ENCODE data around the gene AGAP1. TPM values are rescaled to one million over a fixed set of nuclear protein-coding genes. Genes with fewer than 3 reads are reported as not detected.

The AGAP1 gene
- total RNA-seq, 1 donor from 2014 or later, result 43.8 TPM

DNA sequence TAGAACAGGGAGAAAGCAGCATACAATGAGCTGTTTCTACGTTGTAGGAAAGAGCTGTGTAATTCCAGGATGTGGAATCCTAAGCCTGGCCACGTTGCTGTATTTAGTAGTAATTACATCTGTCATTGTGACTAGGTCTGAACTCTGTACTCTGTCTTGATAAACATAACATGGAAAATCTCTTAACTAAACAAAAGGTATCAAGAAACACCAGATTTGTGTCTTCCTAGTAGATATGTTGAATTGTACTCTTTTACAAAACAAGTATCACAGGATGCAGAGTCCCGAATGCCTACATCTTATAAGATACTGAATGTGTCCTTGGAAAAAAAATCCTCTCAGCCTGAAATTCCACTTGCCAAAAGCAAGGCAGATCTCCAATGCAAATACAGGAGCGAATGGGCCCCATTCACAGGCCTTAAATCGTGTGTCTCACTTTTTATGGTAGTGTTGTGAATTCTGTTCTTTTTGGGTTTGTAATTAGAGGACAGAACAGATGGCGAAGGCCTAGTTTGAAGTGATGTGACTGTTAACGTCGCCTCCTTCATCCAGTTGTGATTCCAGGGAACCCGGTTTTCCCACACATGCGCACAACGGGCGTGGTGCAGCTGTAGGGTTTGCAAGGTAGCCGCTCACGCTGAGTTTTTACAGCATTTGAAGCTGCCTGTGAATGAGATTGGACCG is 427.8 kb downstream of the AGAP1 start:
- no peak for TF ChIP-seq CTCF (IDR thresholded peaks at IDR 0.05)
- H3K9me3 Mint-ChIP-seq (ENCODE audit: unreplicated experiment), result no peaks in the 10 kb centered on the region
- DNase-seq (ENCODE audit: extremely low spot score, unreplicated experiment), result no peak
- H3K36me3 Mint-ChIP-seq (ENCODE audit: unreplicated experiment), result peaks cover 7% of the 10 kb centered on the region
- H3K27me3 Mint-ChIP-seq (ENCODE audit: unreplicated experiment), result no peaks in the 10 kb centered on the region
- H3K27ac Mint-ChIP-seq (ENCODE audit: unreplicated experiment), result no peak overlapping the region
- no peaks in the 10 kb centered on the region for H3K4me1 Mint-ChIP-seq (ENCODE audit: unreplicated experiment)
- no peak overlapping the region for H3K4me3 Mint-ChIP-seq (ENCODE audit: unreplicated experiment)

DNA sequence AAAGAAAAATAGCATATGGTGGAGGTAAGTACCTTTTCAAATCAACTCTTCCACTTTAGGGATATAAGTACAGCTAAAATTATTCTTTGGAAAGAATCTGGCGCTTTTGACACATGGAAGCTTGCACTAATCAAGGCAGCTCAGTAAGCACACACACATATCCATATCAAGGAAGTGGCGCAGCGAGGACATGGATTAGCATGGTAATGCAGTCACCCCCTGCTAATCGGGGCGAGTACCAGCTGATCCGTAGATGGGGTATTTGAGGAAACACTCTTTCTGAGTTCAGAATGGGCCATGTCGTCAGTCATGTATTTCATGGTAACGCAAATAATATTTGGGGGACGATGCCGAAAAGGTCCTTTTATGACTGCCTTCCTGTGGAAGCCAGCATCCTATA is 429.0 kb downstream of the AGAP1 start:
- peaks cover 4% of the 10 kb centered on the region for H3K36me3 Mint-ChIP-seq (ENCODE audit: unreplicated experiment)
- H3K27ac Mint-ChIP-seq (ENCODE audit: unreplicated experiment), result no peak overlapping the region
- TF ChIP-seq CTCF (IDR thresholded peaks at IDR 0.05), result no peak
- no peaks in the 10 kb centered on the region for H3K4me1 Mint-ChIP-seq (ENCODE audit: unreplicated experiment)
- H3K27me3 Mint-ChIP-seq (ENCODE audit: unreplicated experiment), result no peaks in the 10 kb centered on the region
- H3K9me3 Mint-ChIP-seq (ENCODE audit: unreplicated experiment), result no peaks in the 10 kb centered on the region
- H3K4me3 Mint-ChIP-seq (ENCODE audit: unreplicated experiment), result no peak overlapping the region
- DNase-seq (ENCODE audit: extremely low spot score, unreplicated experiment), result no peak

- DNase-seq (ENCODE audit: extremely low spot score, unreplicated experiment), result no peak
- Mint-ChIP-seq H3K27me3 (ENCODE audit: unreplicated experiment) (no peaks in the 10 kb centered on the region), H3K9me3 (ENCODE audit: unreplicated experiment) (no peaks in the 10 kb centered on the region), H3K4me3 (ENCODE audit: unreplicated experiment) (no peak overlapping the region), H3K27ac (ENCODE audit: unreplicated experiment) (no peak overlapping the region), H3K4me1 (ENCODE audit: unreplicated experiment) (no peaks in the 10 kb centered on the region), H3K36me3 (ENCODE audit: unreplicated experiment) (peaks cover 4% of the 10 kb centered on the region)
- TF ChIP-seq CTCF (IDR thresholded peaks at IDR 0.05), result no peak
Measured at GRCh38 chr2:235923859-235924674, 430.2 kb downstream of the AGAP1 start.

GRCh38 chr2:235924675-235925063 is 430.8 kb downstream of the AGAP1 start:
- DNase-seq (ENCODE audit: extremely low spot score, unreplicated experiment), result no peak
- no peak for TF ChIP-seq CTCF (IDR thresholded peaks at IDR 0.05)
- no peaks in the 10 kb centered on the region for H3K4me1 Mint-ChIP-seq (ENCODE audit: unreplicated experiment)
- peaks cover 4% of the 10 kb centered on the region for H3K36me3 Mint-ChIP-seq (ENCODE audit: unreplicated experiment)
- no peak overlapping the region for H3K27ac Mint-ChIP-seq (ENCODE audit: unreplicated experiment)
- no peaks in the 10 kb centered on the region for H3K9me3 Mint-ChIP-seq (ENCODE audit: unreplicated experiment)
- H3K4me3 Mint-ChIP-seq (ENCODE audit: unreplicated experiment), result no peak overlapping the region
- H3K27me3 Mint-ChIP-seq (ENCODE audit: unreplicated experiment), result no peaks in the 10 kb centered on the region

DNA sequence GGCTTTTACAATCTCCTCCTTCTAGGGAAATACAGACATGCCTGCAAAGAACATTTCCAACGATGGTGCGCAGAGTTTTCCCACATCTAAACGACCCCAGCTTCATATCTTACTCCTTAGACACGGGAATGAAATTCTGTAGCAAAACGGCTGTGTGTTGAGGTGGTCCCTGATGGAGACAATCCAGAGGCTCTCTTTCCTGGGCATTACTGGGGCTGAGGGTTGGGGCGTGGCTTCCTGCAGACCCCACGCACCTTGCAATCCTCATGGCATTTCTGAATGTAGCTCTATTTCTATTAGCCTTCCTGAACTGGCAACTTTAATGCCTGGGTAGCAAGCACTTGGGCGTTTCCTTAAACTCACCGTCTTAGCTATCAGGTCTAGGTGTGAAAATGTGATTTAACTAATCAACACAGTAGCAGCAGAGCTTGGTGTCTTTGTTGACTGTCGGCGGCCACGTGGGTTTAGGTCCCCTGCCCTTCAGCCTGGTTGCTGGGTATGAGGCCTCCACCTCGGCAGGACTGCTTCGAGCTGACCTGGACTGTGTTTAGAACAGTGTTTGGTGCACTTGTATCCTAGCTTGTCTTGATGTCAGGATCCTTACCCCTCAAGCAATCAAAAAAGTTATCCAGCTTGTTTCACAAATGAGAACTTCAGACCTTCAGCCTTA is 431.5 kb downstream of the AGAP1 start:
- Mint-ChIP-seq H3K36me3 (ENCODE audit: unreplicated experiment) (peaks cover 1% of the 10 kb centered on the region), H3K9me3 (ENCODE audit: unreplicated experiment) (no peaks in the 10 kb centered on the region), H3K4me1 (ENCODE audit: unreplicated experiment) (no peaks in the 10 kb centered on the region), H3K4me3 (ENCODE audit: unreplicated experiment) (no peak overlapping the region), H3K27me3 (ENCODE audit: unreplicated experiment) (no peaks in the 10 kb centered on the region), H3K27ac (ENCODE audit: unreplicated experiment) (no peak overlapping the region)
- TF ChIP-seq CTCF (IDR thresholded peaks at IDR 0.05), result no peak
- DNase-seq (ENCODE audit: extremely low spot score, unreplicated experiment), result no peak

Measured in osteocyte (in vitro differentiated cells).